Stimulated activated effector memory CD8-positive, alpha-beta T cell treated with anti-CD3 and anti-CD28 coated beads, Interleukin-12 subunit alpha, Interleukin-12 subunit beta, amount 100 ng/mL, for 72 hours (primary cell): ENCODE results near the gene PACS2.
"Not testable (repeated sequence)": the region's sequence is repeated elsewhere in the genome, so short reads cannot be mapped to it uniquely, and the experiment has no call there.

Experiments
- ATAC-seq: fragments of 150-1000 bp; cut with Tn5 transposase; 2 replicates; pipeline ENCODE4 v1.10.0; 2021
- DNase-seq, 2 donors: peaks; one replicate each; pipeline ENCODE4 v3.0.0; 2021 to 2022; ENCODE audit warnings: low spot score in 2 of 2
- H3K27ac Mint-ChIP-seq: one replicate; pipeline ENCODE4 v1.8.0; 2022; ENCODE audit warnings: mild to moderate bottlenecking, mixed read lengths
- H3K36me3 Mint-ChIP-seq: one replicate; pipeline ENCODE4 v1.8.0; 2022; ENCODE audit warnings: mild to moderate bottlenecking, mixed read lengths
- H3K4me1 Mint-ChIP-seq: one replicate; pipeline ENCODE4 v1.8.0; 2022; ENCODE audit warnings: mixed read lengths
- H3K4me3 Mint-ChIP-seq: one replicate; pipeline ENCODE4 v1.8.0; 2022; ENCODE audit warnings: mild to moderate bottlenecking, mixed read lengths
- H3K9me3 Mint-ChIP-seq: one replicate; pipeline ENCODE4 v1.8.0; 2022; ENCODE audit warnings: mixed read lengths

PACS2 gene

DNA sequence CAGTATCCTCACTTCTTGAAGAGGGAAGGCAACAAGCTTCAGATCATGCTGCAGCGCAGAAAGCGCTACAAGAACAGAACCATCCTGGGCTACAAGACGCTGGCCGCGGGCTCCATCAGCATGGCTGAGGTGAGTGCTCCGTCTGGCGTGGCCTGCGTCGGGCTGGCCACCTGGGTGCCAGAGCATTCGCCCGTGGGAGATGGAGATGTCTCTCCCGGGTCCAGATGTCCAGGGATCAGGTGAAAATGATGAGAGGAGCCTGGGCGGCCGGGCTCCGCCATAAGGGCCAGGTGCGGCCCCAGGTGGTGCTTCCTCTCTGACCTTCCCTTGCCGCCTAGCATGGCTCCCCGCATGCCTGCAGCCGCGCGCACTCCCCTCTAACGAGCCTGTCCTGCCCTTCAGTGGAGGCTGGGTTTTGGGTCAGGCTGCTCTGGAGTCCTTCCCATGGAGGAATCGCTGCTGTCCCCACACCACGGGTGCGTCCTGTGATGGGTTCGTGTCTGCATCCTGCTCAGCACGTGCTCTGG is 40.6 kb downstream of the PACS2 start:
- ATAC-seq, result no peak
- Mint-ChIP-seq H3K9me3 (no peaks in the 10 kb centered on the region), H3K36me3 (no peaks in the 10 kb centered on the region), H3K4me3 (no peak overlapping the region), H3K27ac (no peak overlapping the region), H3K4me1 (no peaks in the 10 kb centered on the region)
- DNase-seq, result no peak

DNA sequence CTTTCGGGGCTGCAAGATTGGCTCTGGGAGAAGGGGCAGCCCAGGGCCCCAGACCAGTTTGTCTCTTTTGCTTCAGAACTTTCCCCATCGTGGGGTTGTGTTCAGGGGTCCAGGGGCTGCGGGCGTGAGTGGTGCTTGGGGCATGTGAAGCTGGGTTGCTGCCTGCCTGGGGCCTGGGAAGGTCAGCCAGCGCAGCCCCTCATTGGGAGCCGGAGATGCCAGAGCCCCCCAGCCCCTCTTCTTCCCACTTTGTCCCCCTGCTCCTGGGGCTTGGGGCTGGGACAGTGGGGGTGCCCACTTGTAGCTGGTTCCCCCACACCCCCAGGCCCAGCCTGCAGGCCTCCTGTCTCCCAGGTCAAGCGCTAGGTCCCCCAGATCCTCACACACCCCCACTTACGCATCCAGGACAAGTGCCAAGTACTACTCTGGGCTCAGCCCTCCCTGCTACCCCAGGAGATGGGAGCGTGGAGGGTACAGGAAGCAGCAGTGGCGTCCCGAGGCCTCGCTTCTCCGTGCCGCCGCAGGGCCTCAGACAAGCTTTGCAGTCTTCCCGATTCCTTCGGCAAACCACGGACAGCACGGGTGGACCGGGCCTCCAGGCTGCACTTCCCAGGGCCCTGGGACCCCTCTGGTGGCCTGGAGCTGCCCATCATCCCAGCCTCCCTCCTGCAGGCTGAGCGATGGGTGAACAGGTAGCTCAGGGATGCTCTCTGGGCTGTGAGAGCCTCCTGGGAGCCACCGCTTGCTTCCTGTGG is 41.5 kb downstream of the PACS2 start:
- Mint-ChIP-seq H3K27ac (no peak overlapping the region), H3K4me3 (no peak overlapping the region), H3K4me1 (no peaks in the 10 kb centered on the region), H3K9me3 (no peaks in the 10 kb centered on the region), H3K36me3 (no peaks in the 10 kb centered on the region)
- DNase-seq, result no peak
- no peak for ATAC-seq

GRCh38 chr14:105356927-105357326 is 42.4 kb downstream of the PACS2 start:
- Mint-ChIP-seq H3K36me3 (no peaks in the 10 kb centered on the region), H3K9me3 (no peaks in the 10 kb centered on the region), H3K4me3 (no peak overlapping the region)

DNA sequence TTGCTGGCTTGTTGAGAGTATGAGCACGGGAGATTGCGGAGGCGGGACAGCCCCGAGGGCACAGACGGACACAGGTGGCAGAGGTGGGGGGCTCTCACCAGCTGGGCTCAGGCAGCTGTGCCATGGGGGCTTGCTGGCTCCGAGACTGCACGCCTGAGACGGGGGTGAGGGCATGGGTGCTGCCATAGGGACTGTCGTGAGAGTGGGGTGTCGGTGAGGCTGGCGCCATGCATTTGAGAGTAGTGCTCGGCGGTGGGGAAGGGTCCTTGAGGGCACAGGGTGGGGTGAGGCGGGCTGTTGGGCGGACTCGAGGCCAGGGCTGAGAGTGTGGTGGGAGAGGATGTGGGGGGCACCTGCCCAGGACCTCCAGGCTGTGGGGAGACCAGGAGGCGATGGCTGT is 43.1 kb downstream of the PACS2 start:
- Mint-ChIP-seq H3K4me3 (no peak overlapping the region), H3K4me1 (no peaks in the 10 kb centered on the region), H3K36me3 (no peaks in the 10 kb centered on the region), H3K27ac (no peak overlapping the region), H3K9me3 (no peaks in the 10 kb centered on the region)
- DNase-seq (no peak), ATAC-seq (no peak)

More at GRCh38 chr14:105356927-105357326, 42.4 kb downstream of the PACS2 start:
- Mint-ChIP-seq H3K4me1 (no peaks in the 10 kb centered on the region), H3K27ac (no peak overlapping the region)
- no peak for DNase-seq
- ATAC-seq, result no peak

GRCh38 chr14:105358140-105358846 is 43.7 kb downstream of the PACS2 start:
- DNase-seq, result no peak
- ATAC-seq, result no peak
- H3K36me3 Mint-ChIP-seq, result no peaks in the 10 kb centered on the region
- no peaks in the 10 kb centered on the region for H3K9me3 Mint-ChIP-seq
- peaks cover under 1% of the 10 kb centered on the region for H3K4me1 Mint-ChIP-seq
- no peak overlapping the region for H3K4me3 Mint-ChIP-seq
- H3K27ac Mint-ChIP-seq, result no peak overlapping the region

- DNase-seq (no peak), ATAC-seq (no peak)
- H3K36me3 Mint-ChIP-seq, result no peaks in the 10 kb centered on the region
- H3K9me3 Mint-ChIP-seq, result no peaks in the 10 kb centered on the region
- H3K4me3 Mint-ChIP-seq, result no peak overlapping the region
- H3K27ac Mint-ChIP-seq, result no peak overlapping the region
- H3K4me1 Mint-ChIP-seq, result peaks cover 7% of the 10 kb centered on the region
These were observed 44.4 kb downstream of the PACS2 start for GRCh38 chr14:105358943-105359342.

- H3K36me3 Mint-ChIP-seq, H3K4me1 Mint-ChIP-seq, H3K9me3 Mint-ChIP-seq, H3K27ac Mint-ChIP-seq, ATAC-seq, DNase-seq, H3K4me3 Mint-ChIP-seq: not testable (repeated sequence)
These were observed 46.9 kb downstream of the PACS2 start for GRCh38 chr14:105361412-105361811.

DNA sequence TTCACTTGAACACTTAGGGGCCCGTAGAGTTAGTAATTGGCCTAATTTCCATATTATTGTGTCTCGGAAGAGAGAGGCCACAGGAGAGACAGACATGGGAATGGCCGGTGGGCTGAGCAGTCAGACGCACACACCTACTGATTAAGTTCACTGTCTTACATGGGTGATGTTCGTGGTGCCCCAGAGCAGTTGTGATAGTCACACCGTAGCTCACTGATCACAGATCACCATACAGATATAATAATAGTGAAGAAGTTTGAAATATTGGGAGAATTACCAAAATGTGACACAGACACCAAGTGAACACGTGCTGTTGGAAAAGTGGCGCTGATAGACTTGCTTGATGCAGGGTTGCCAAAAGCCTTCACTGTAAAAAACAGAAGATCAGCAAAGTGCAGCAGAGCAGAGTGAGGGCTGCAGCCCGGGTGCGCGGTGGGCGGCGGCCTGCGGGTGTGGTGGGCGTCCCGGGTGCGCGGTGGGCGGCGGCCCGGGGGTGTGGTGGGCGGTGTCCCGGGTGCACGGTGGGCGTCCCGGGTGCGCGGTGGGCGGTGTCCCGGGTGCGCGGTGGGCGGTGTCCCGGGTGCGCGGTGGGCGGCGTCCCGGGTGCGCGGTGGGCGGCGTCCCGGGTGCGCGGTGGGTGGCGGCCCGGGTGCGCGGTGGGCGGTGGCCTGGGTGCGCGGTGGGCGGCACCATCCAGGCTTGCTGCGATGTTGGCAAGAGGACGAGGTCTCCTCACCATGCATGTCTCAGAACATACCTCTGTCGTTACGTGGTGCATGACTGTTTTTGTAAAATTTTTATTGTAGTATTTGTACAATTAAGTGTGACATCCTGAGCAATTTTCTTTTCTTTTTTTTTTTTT is 49.5 kb downstream of the PACS2 start:
- peak overlapping the region; percentile 63 for H3K27ac Mint-ChIP-seq
- H3K4me3 Mint-ChIP-seq, result peak overlapping the region; percentile 56
- no peaks in the 10 kb centered on the region for H3K9me3 Mint-ChIP-seq
- DNase-seq, result peak in 1 of 2 donors; percentile 55
- H3K4me1 Mint-ChIP-seq, result peaks cover 9% of the 10 kb centered on the region
- ATAC-seq, result peak; percentile 79
- H3K36me3 Mint-ChIP-seq, result no peaks in the 10 kb centered on the region

GRCh38 chr14:105365101-105365500 is 50.6 kb downstream of the PACS2 start:
- Mint-ChIP-seq H3K4me3 (no peak overlapping the region), H3K4me1 (peaks cover 9% of the 10 kb centered on the region), H3K27ac (no peak overlapping the region), H3K36me3 (no peaks in the 10 kb centered on the region), H3K9me3 (no peaks in the 10 kb centered on the region)
- DNase-seq, result no peak
- ATAC-seq, result no peak

DNA sequence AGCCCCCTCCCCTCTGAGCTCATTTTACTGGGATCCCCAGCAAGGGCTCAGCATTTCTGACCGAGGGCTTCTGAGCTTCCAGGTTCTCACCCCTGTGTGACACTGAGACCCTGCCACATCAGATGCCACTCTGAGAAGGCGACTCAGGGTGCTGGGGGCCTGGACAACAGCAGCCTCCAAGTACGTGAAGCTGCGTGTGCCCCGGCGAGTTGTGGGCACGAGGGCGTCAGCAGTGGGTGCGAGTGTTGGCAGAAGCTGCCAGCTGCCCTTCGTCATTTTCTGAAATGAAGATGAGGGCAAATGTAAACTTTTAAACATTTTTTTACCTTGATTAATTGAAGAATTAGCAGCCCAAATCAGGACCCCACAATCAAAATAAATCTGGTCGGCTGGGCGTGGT is 51.1 kb downstream of the PACS2 start:
- ATAC-seq, result no peak
- no peak for DNase-seq
- Mint-ChIP-seq H3K27ac (no peak overlapping the region), H3K4me3 (no peak overlapping the region), H3K4me1 (peaks cover 10% of the 10 kb centered on the region), H3K9me3 (no peaks in the 10 kb centered on the region), H3K36me3 (no peaks in the 10 kb centered on the region)

DNA sequence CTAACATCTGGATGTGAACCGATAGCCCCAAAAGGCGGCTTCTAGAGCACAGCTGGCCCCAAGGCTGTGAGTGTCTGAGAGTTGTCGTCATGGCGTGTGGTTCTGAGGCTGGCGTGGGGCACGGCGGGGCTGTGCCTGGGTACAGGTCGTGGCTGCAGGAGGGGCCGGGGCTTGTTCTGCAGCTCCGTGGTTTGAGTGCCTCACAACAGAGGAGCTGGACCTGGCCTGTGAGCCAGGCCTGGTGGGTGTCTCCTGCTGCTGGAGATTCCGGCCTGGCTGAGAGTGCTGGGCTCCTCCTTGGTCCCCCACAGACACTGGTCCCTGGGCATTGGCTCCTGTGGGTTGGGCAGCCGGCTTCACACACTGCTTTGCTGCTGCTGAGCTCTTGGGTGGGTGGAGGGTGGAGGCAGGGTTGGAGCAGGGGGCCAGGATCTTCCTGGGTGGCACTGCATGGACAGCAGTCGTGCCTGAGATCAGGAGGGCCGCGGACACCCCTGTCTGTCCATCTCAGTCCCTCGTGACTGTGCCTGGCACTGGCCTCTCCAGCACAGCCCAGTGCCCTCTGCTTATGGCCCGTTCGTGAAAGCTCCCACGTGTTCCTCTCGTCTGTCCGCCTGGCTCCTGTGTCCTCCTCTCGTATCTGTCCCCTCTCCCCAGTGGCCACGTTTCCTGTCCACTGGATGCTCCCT is 52.0 kb downstream of the PACS2 start:
- Mint-ChIP-seq H3K9me3 (no peaks in the 10 kb centered on the region), H3K36me3 (no peaks in the 10 kb centered on the region), H3K4me3 (no peak overlapping the region), H3K4me1 (peaks cover 16% of the 10 kb centered on the region), H3K27ac (no peak overlapping the region)
- DNase-seq (no peak), ATAC-seq (no peak)

- ATAC-seq (no peak), DNase-seq (no peak)
- Mint-ChIP-seq H3K36me3 (no peaks in the 10 kb centered on the region), H3K4me3 (no peak overlapping the region), H3K27ac (no peak overlapping the region), H3K9me3 (no peaks in the 10 kb centered on the region), H3K4me1 (peaks cover 16% of the 10 kb centered on the region)
These were observed 52.8 kb downstream of the PACS2 start for GRCh38 chr14:105367116-105368031.

- Mint-ChIP-seq H3K4me1 (peaks cover 16% of the 10 kb centered on the region), H3K27ac (no peak overlapping the region), H3K36me3 (no peaks in the 10 kb centered on the region), H3K4me3 (no peak overlapping the region), H3K9me3 (no peaks in the 10 kb centered on the region)
- ATAC-seq, result no peak
- DNase-seq, result no peak
These were observed 53.5 kb downstream of the PACS2 start for GRCh38 chr14:105368032-105368417.

GRCh38 chr14:105368426-105368825 is 53.9 kb downstream of the PACS2 start:
- H3K36me3 Mint-ChIP-seq, result no peaks in the 10 kb centered on the region
- H3K4me1 Mint-ChIP-seq, result peaks cover 14% of the 10 kb centered on the region
- H3K9me3 Mint-ChIP-seq, result no peaks in the 10 kb centered on the region
- no peak for ATAC-seq
- H3K27ac Mint-ChIP-seq, result no peak overlapping the region
- no peak overlapping the region for H3K4me3 Mint-ChIP-seq
- no peak for DNase-seq
